ENCODE measurements around the gene POLR1F. TPM values are rescaled to one million over a fixed set of nuclear protein-coding genes. Genes with fewer than 3 reads are reported as not detected.
"Not testable (repeated sequence)": the region's sequence is repeated elsewhere in the genome, so short reads cannot be mapped to it uniquely, and the experiment has no call there.

Gene POLR1F
- total RNA-seq, 3 donors from 2014 or later (not counting 1 experiment from before 2014, with no cell fraction given) = 25.9 to 38.5 (median 31.3) TPM

DNA sequence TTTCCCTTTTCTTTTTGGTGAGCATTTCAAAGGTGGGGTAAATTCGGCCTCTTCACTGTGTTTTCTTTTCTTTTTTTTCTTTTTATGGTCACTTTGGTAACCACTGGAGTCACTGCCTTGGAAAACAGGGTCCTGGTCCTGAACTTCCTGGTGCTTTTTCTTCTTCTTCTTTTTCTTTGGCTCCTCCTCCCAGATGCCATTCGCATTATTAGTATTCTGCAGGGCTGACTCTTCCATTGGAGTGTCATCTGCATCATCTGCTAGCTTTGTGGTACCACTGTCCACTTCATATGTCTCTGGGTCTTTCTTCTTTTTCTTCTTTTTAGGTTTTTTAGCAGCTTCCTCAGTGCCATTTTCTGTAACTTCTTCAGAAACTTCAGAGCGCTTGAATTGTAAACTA, 10.5 kb downstream of the POLR1F start:
- intact Hi-C loops (cut with micrococcal nuclease) = no loop called here
- H3K27me3 Mint-ChIP-seq (ENCODE audit: low read depth in 2 of 2) = no peaks in the 10 kb centered on the region
- no peaks in the 10 kb centered on the region for H3K4me1 Mint-ChIP-seq
- 100% methylated on average over 2 of the region's 3 CpGs for WGBS (ENCODE audit: insufficient coverage)
- H3K4me3 ChIP-seq (ENCODE audit: low read length) = no peak overlapping the region
- no peak overlapping the region for H3K27ac Mint-ChIP-seq
- no peaks in the 10 kb centered on the region for H3K9me3 ChIP-seq (ENCODE audit: control insufficient read depth, insufficient read depth, low read length)
- H3K4me3 Mint-ChIP-seq = no peak overlapping the region
- TF ChIP-seq, protein P1, sequence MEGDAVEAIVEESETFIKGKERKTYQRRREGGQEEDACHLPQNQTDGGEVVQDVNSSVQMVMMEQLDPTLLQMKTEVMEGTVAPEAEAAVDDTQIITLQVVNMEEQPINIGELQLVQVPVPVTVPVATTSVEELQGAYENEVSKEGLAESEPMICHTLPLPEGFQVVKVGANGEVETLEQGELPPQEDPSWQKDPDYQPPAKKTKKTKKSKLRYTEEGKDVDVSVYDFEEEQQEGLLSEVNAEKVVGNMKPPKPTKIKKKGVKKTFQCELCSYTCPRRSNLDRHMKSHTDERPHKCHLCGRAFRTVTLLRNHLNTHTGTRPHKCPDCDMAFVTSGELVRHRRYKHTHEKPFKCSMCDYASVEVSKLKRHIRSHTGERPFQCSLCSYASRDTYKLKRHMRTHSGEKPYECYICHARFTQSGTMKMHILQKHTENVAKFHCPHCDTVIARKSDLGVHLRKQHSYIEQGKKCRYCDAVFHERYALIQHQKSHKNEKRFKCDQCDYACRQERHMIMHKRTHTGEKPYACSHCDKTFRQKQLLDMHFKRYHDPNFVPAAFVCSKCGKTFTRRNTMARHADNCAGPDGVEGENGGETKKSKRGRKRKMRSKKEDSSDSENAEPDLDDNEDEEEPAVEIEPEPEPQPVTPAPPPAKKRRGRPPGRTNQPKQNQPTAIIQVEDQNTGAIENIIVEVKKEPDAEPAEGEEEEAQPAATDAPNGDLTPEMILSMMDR (IDR thresholded peaks at IDR 0.05) = no peak
- H3K27me3 ChIP-seq (ENCODE audit: control insufficient read depth, insufficient read depth, low read length) = no peaks in the 10 kb centered on the region
- DNase-seq (no peak), ATAC-seq (no peak)
- no peaks in the 10 kb centered on the region for H3K9me3 Mint-ChIP-seq
- H3K27ac ChIP-seq (ENCODE audit: low read length) = no peak overlapping the region
- peaks cover 22% of the 10 kb centered on the region for H3K36me3 ChIP-seq (ENCODE audit: control insufficient read depth, insufficient read depth, low read length)
- H3K36me3 Mint-ChIP-seq = peaks cover 9% of the 10 kb centered on the region
- no peaks in the 10 kb centered on the region for H3K4me1 ChIP-seq (ENCODE audit: control insufficient read depth, insufficient read depth, low read length)

DNA sequence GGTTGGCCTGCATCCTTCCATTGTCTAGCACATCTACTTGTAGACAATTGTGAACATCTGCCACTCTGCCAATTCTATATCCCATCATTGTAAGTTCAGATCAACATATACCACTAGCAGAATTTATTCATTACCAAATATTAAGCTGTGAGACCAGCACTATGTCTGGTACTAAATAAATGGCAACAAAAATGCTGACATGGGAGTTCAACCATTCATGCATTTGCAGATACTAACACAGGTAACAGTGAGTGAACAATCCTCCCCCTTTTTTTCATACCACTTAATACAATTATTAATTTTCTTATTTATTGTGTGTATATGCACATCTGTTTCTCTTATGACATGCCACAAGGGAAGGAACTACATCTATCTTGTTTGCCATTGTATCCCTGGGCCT, 11.9 kb downstream of the POLR1F start:
- Mint-ChIP-seq H3K36me3 (peaks cover 9% of the 10 kb centered on the region), H3K27ac (no peak overlapping the region), H3K4me3 (no peak overlapping the region), H3K4me1 (no peaks in the 10 kb centered on the region), H3K9me3 (no peaks in the 10 kb centered on the region), H3K27me3 (ENCODE audit: low read depth in 2 of 2) (no peaks in the 10 kb centered on the region)
- H3K36me3 ChIP-seq (ENCODE audit: control insufficient read depth, insufficient read depth, low read length) = peaks cover 19% of the 10 kb centered on the region
- TF ChIP-seq, protein P1 (IDR thresholded peaks at IDR 0.05) = no peak
- no peak overlapping the region for H3K27ac ChIP-seq (ENCODE audit: low read length)
- H3K4me1 ChIP-seq (ENCODE audit: control insufficient read depth, insufficient read depth, low read length) = no peaks in the 10 kb centered on the region
- DNase-seq (no peak), ATAC-seq (no peak)
- no peaks in the 10 kb centered on the region for H3K9me3 ChIP-seq (ENCODE audit: control insufficient read depth, insufficient read depth, low read length)
- intact Hi-C loops (cut with micrococcal nuclease) = no loop called here
- H3K4me3 ChIP-seq (ENCODE audit: low read length) = no peak overlapping the region
- H3K27me3 ChIP-seq (ENCODE audit: control insufficient read depth, insufficient read depth, low read length) = no peaks in the 10 kb centered on the region

DNA sequence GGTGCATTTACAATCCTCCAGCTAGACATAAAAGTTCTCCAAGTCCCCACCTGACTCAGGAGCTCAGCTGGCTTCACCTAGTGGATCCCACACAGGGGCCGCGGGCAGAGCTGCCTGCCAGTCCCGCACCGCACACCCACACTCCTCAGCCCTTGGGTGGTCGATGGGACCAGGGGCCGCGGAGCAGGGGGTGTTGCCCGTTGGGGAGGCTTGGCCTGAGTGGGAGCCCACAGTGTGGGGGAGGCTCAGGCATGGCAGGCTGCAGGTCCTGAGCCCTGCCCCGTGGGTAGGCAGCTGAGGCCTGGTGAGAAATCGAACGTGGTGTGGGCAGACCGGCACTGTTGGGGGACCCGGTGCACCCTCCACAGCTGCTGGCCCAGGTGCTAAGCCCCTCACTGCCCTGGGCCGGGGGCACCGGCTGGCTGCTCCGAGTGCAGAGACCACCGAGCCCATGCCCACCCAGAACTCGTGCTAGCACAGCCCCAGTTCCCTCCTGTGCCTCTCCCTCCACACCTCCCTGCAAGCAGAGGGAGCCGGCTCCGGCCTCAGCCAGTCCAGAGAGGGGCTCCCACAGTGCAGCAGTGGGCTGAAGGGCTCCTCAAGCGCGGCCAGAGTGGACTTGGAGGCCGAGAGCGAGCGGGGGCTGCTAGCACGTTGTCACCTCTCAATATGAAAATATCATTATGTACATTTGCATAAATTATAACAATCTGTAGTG, 16.6 kb downstream of the POLR1F start:
- Mint-ChIP-seq H3K27ac (no peak overlapping the region), H3K9me3 (no peaks in the 10 kb centered on the region), H3K4me3 (no peak overlapping the region), H3K36me3 (no peaks in the 10 kb centered on the region), H3K4me1 (no peaks in the 10 kb centered on the region), H3K27me3 (ENCODE audit: low read depth in 2 of 2) (no peaks in the 10 kb centered on the region)
- H3K4me3 ChIP-seq (ENCODE audit: low read length) = no peak overlapping the region
- TF ChIP-seq, protein P1 (IDR thresholded peaks at IDR 0.05) = no peak
- H3K27ac ChIP-seq (ENCODE audit: low read length) = no peak overlapping the region
- no peaks in the 10 kb centered on the region for H3K4me1 ChIP-seq (ENCODE audit: control insufficient read depth, insufficient read depth, low read length)
- intact Hi-C loops (cut with micrococcal nuclease) = no loop called here
- no peak for DNase-seq
- peak in 1 of 3 donors; percentile 25 for ATAC-seq
- peaks cover 5% of the 10 kb centered on the region for H3K36me3 ChIP-seq (ENCODE audit: control insufficient read depth, insufficient read depth, low read length)
- no peaks in the 10 kb centered on the region for H3K27me3 ChIP-seq (ENCODE audit: control insufficient read depth, insufficient read depth, low read length)
- 96% methylated on average over 22 of the region's 26 CpGs for WGBS (ENCODE audit: insufficient coverage)
- H3K9me3 ChIP-seq (ENCODE audit: control insufficient read depth, insufficient read depth, low read length) = no peaks in the 10 kb centered on the region

DNA sequence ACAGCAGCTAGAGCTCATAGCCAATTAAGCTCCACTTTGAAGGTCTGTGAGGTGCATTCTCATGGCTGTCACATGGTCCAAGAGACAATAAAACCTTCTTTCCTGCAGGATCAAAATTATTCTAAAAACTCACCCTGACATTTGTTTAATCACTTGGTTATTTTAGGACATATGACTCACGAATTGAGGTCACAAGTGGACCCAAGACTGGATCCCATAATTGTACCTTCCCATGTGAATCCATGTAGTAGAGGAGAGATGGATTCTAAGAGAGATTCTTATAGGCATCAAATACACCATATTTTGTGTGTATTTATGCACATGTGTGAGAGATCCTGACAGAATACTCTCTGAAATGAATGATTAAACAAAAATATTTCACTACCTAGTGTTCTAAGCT, 18.1 kb downstream of the POLR1F start:
- Mint-ChIP-seq H3K4me1 (no peaks in the 10 kb centered on the region), H3K27ac (no peak overlapping the region), H3K4me3 (no peak overlapping the region), H3K36me3 (no peaks in the 10 kb centered on the region), H3K27me3 (ENCODE audit: low read depth in 2 of 2) (no peaks in the 10 kb centered on the region), H3K9me3 (peaks cover 4% of the 10 kb centered on the region in 2 donors)
- no peaks in the 10 kb centered on the region for H3K27me3 ChIP-seq (ENCODE audit: control insufficient read depth, insufficient read depth, low read length)
- H3K9me3 ChIP-seq (ENCODE audit: control insufficient read depth, insufficient read depth, low read length) = no peaks in the 10 kb centered on the region
- H3K27ac ChIP-seq (ENCODE audit: low read length) = no peak overlapping the region
- intact Hi-C loops (cut with micrococcal nuclease) = no loop called here
- no peaks in the 10 kb centered on the region for H3K36me3 ChIP-seq (ENCODE audit: control insufficient read depth, insufficient read depth, low read length)
- DNase-seq (no peak), ATAC-seq (no peak)
- no CpG with 5 or more reads among the region's 1 CpG for WGBS (ENCODE audit: insufficient coverage)
- TF ChIP-seq, protein P1 (IDR thresholded peaks at IDR 0.05) = no peak
- no peaks in the 10 kb centered on the region for H3K4me1 ChIP-seq (ENCODE audit: control insufficient read depth, insufficient read depth, low read length)
- H3K4me3 ChIP-seq (ENCODE audit: low read length) = no peak overlapping the region

DNA sequence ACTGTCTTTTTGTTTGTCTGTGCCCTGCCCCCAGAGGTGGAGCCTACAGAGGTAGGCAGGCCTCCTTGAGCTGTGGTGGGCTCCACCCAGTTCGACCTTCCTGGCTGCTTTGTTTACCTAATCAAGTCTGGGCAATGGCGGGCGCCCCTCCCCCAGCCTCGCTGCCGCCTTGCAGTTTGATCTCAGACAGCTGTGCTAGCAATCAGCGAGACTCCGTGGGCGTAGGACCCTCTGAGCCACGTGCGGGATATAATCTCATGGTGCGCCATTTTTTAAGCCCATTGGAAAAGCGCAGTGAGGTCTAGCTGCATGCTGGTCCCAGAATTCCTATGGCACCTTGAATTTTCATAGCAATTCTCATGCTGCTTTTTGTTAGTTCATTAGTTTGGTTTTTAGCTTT, 19.7 kb downstream of the POLR1F start:
- H3K27me3 ChIP-seq (ENCODE audit: control insufficient read depth, insufficient read depth, low read length); H3K36me3 ChIP-seq (ENCODE audit: control insufficient read depth, insufficient read depth, low read length); H3K4me3 ChIP-seq (ENCODE audit: low read length); H3K9me3 Mint-ChIP-seq; H3K27ac ChIP-seq (ENCODE audit: low read length); H3K9me3 ChIP-seq (ENCODE audit: control insufficient read depth, insufficient read depth, low read length); H3K27me3 Mint-ChIP-seq (ENCODE audit: low read depth in 2 of 2); H3K36me3 Mint-ChIP-seq; H3K27ac Mint-ChIP-seq; H3K4me3 Mint-ChIP-seq; DNase-seq; intact Hi-C loops (cut with micrococcal nuclease); H3K4me1 Mint-ChIP-seq; ATAC-seq; H3K4me1 ChIP-seq (ENCODE audit: control insufficient read depth, insufficient read depth, low read length): not testable (repeated sequence)
- 91% methylated on average over 12 of the region's 12 CpGs for WGBS (ENCODE audit: insufficient coverage)
